H1 (cell line): Measurements from ENCODE around the gene NRL. TPM values are rescaled to one million over a fixed set of nuclear protein-coding genes. Genes with fewer than 3 reads are reported as not detected.

Source experiments
- CTCF ChIA-PET: fragments of 300-600 bp; sonication (Branson Sonifier 250); formaldehyde crosslinking; loops from one replicate; lab custom pipeline; 2021; ENCODE audit not compliant: partially characterized antibody; lab: Charles Lee
- POLR2A ChIA-PET: fragments of 300-600 bp; sonication (Branson Sonifier 250); formaldehyde crosslinking; loops from one replicate; lab custom pipeline; 2021; ENCODE audit warnings: inconsistent platforms; ENCODE audit not compliant: partially characterized antibody; lab: Charles Lee
- DNase-seq, 2 experiments: peaks; one replicate each; pipeline versions ENCODE4 v3.0.0 to v3.0.0-alpha.2; 2010 to 2022; ENCODE audit warnings: low spot score in 2 of 2, low read depth in 1 of 2, mixed read lengths in 1 of 2
- FAIRE-seq: peaks from 2 replicates; lab custom pipeline; 2011; peaks lifted over from hg19 to GRCh38; lab: Jason Lieb, UNC
- H2AFZ ChIP-seq: 2 replicates; pipeline ENCODE4 v1.8.1; 2012; ENCODE audit warnings: low read length, inconsistent platforms
- H2AK5ac ChIP-seq: 2 replicates; pipeline ENCODE4 v1.6.1; 2013; ENCODE audit warnings: low read depth, low read length
- H2BK120ac ChIP-seq: replicated peaks from 2 replicates; pipeline ENCODE3; 2013; ENCODE audit warnings: low read depth, low read length, inconsistent platforms
- H2BK12ac ChIP-seq: 2 replicates; pipeline ENCODE4 v1.6.1; 2013; ENCODE audit warnings: low read depth, low read length
- H2BK15ac ChIP-seq: 2 replicates; pipeline ENCODE4 v1.6.1; 2013; ENCODE audit warnings: low read length
- H2BK20ac ChIP-seq: 2 replicates; pipeline ENCODE4 v1.6.1; 2013; ENCODE audit warnings: low read length
- H2BK5ac ChIP-seq: 2 replicates; pipeline ENCODE4 v1.6.1; 2013; ENCODE audit warnings: low read depth, low read length
- H3K14ac ChIP-seq: 2 replicates; pipeline ENCODE4 v1.6.1; 2013; ENCODE audit warnings: inconsistent platforms; ENCODE audit not compliant: insufficient read length
- H3K18ac ChIP-seq: 2 replicates; pipeline ENCODE4 v1.6.1; 2013; ENCODE audit warnings: low read length; ENCODE audit errors: extremely low read depth
- H3K23ac ChIP-seq: 2 replicates; pipeline ENCODE4 v1.6.1; 2013; ENCODE audit warnings: inconsistent platforms; ENCODE audit not compliant: insufficient read length
- H3K23me2 ChIP-seq: 2 replicates; pipeline ENCODE4 v1.6.1; 2013; ENCODE audit warnings: low read depth, low read length
- H3K27ac ChIP-seq: 2 replicates; pipeline ENCODE4 v1.6.1; 2011; ENCODE audit warnings: low read depth, low read length, inconsistent platforms
- H3K27me3 ChIP-seq, 4 experiments: replicated peaks in 1 of 4; 1 replicate in 1 of 4; 2 replicates in 3 of 4; pipeline versions ENCODE4 v1.6.1 to v1.8.1; 2011 to 2013; ENCODE audit warnings: low read length in 3 of 4, mild to moderate bottlenecking in 3 of 4, inconsistent platforms in 2 of 4, mixed read lengths in 2 of 4, moderate library complexity in 1 of 4; ENCODE audit not compliant: control insufficient read depth in 3 of 4, insufficient read depth in 3 of 4; ENCODE audit errors: extremely low read depth in 1 of 4
- H3K36me3 ChIP-seq, 4 experiments: 2 replicates each; pipeline versions ENCODE4 v1.6.1 to v1.8.1; 2011 to 2013; ENCODE audit warnings: mild to moderate bottlenecking in 4 of 4, low read length in 3 of 4, moderate library complexity in 2 of 4, control low read depth in 1 of 4, inconsistent platforms in 1 of 4; ENCODE audit not compliant: insufficient read depth in 4 of 4, control insufficient read depth in 2 of 4
- H3K4ac ChIP-seq: replicated peaks from 2 replicates; pipeline ENCODE3; 2013; ENCODE audit warnings: low read length, low read depth, mixed read lengths, inconsistent platforms; ENCODE audit not compliant: insufficient read length
- H3K4me1 ChIP-seq, 4 experiments: replicated peaks in 1 of 4; 1 replicate in 1 of 4; 2 replicates in 3 of 4; pipeline versions ENCODE4 v1.6.1 to v1.8.1; 2011 to 2013; ENCODE audit warnings: low read length in 3 of 4, inconsistent platforms in 2 of 4, mixed read lengths in 1 of 4; ENCODE audit not compliant: insufficient read depth in 4 of 4, control insufficient read depth in 3 of 4
- H3K4me2 ChIP-seq, 2 experiments: 2 replicates each; pipeline versions ENCODE4 v1.6.1 to v1.8.1; 2011 to 2013; ENCODE audit warnings: low read depth in 2 of 2, low read length in 2 of 2, control low read depth in 1 of 2, inconsistent platforms in 1 of 2, mild to moderate bottlenecking in 1 of 2; ENCODE audit not compliant: insufficient read depth in 1 of 2
- H3K4me3 ChIP-seq, 4 experiments: fragments of 200-600, 300-600 bp in 1 of 4; sonication (generic), shearing (Covaris generic), sonication (Bioruptor Twin) in 1 of 4; 2 replicates each; pipeline versions ENCODE4 v1.5.1 to v1.8.1; 2011 to 2016; ENCODE audit warnings: low read length in 4 of 4, low read depth in 3 of 4, control low read depth in 2 of 4, inconsistent platforms in 2 of 4, mild to moderate bottlenecking in 2 of 4, mixed read lengths in 1 of 4, moderate library complexity in 1 of 4; ENCODE audit not compliant: insufficient read depth in 2 of 4; ENCODE audit errors: extremely low read depth in 1 of 4
- H3K56ac ChIP-seq: replicated peaks from 2 replicates; pipeline ENCODE3; 2013; ENCODE audit warnings: low read depth, mild to moderate bottlenecking, mixed read lengths, low read length, inconsistent platforms; ENCODE audit not compliant: insufficient read length
- H3K79me1 ChIP-seq: 2 replicates; pipeline ENCODE4 v1.6.1; 2013; ENCODE audit warnings: low read depth, low read length, control low read depth
- H3K79me2 ChIP-seq, 2 experiments: 2 replicates each; pipeline versions ENCODE4 v1.6.1 to v1.8.1; 2012 to 2013; ENCODE audit warnings: low read length in 2 of 2, mild to moderate bottlenecking in 2 of 2, inconsistent platforms in 1 of 2; ENCODE audit not compliant: insufficient read depth in 2 of 2, control insufficient read depth in 1 of 2
- H3K9ac ChIP-seq, 4 experiments: replicated peaks in 1 of 4; 1 replicate in 1 of 4; 2 replicates in 3 of 4; pipeline versions ENCODE4 v1.6.1 to v1.8.1; 2011 to 2013; ENCODE audit warnings: low read depth in 3 of 4, low read length in 3 of 4, control low read depth in 2 of 4, mild to moderate bottlenecking in 2 of 4, moderate library complexity in 2 of 4, inconsistent platforms in 1 of 4; ENCODE audit errors: extremely low read depth in 1 of 4
- H3K9me3 ChIP-seq, 2 experiments: 2 replicates each; pipeline versions ENCODE4 v1.6.1 to v1.8.1; 2012 to 2013; ENCODE audit warnings: mild to moderate bottlenecking in 2 of 2, moderate library complexity in 2 of 2, control low read depth in 1 of 2, inconsistent platforms in 1 of 2, low read depth in 1 of 2, low read length in 1 of 2, mixed read lengths in 1 of 2; ENCODE audit not compliant: insufficient read depth in 2 of 2
- H4K20me1 ChIP-seq, 2 experiments: replicated peaks in 1 of 2; 2 replicates each; pipeline versions ENCODE3 to v1.8.1; 2011 to 2013; ENCODE audit warnings: inconsistent platforms in 2 of 2, low read length in 2 of 2, mild to moderate bottlenecking in 1 of 2; ENCODE audit not compliant: insufficient read depth in 2 of 2, control insufficient read depth in 1 of 2
- H4K5ac ChIP-seq: 2 replicates; pipeline ENCODE4 v1.6.1; 2013; ENCODE audit warnings: low read length, low read depth, mixed read lengths, inconsistent platforms; ENCODE audit not compliant: insufficient read length
- H4K8ac ChIP-seq: 2 replicates; pipeline ENCODE4 v1.8.0; 2013; ENCODE audit warnings: mild to moderate bottlenecking, moderate library complexity, low read length, inconsistent platforms; ENCODE audit not compliant: insufficient read depth; ENCODE audit errors: extremely low read depth
- H4K91ac ChIP-seq: replicated peaks from 2 replicates; pipeline ENCODE3; 2013; ENCODE audit warnings: low read length, mixed read lengths, inconsistent platforms; ENCODE audit not compliant: insufficient read length
- BCL11A ChIP-seq, 2 experiments: IDR thresholded peaks; one replicate each; pipeline ENCODE4 v1.6.1; 2011; ENCODE audit warnings: low read depth in 2 of 2, low read length in 2 of 2, mild to moderate bottlenecking in 2 of 2
- BRCA1 ChIP-seq: IDR thresholded peaks from 2 replicates; pipeline ENCODE4 v1.6.1; 2012; ENCODE audit warnings: low read depth, low read length, improper control_type of control experiment
- CHD2 ChIP-seq: IDR thresholded peaks from 2 replicates; pipeline ENCODE4 v1.6.1; 2012; ENCODE audit warnings: low read length, improper control_type of control experiment
- CTBP2 ChIP-seq: IDR thresholded peaks from 2 replicates; pipeline ENCODE4 v1.7.0; 2011; ENCODE audit warnings: borderline replicate concordance, mild to moderate bottlenecking, moderate library complexity, mixed read lengths, low read length; ENCODE audit not compliant: insufficient read depth, insufficient read length
- GTF2F1 ChIP-seq: IDR thresholded peaks from 2 replicates; pipeline ENCODE4 v1.6.1; 2012; ENCODE audit warnings: low read depth, low read length, improper control_type of control experiment, borderline replicate concordance
- HDAC6 ChIP-seq: IDR thresholded peaks from one replicate; pipeline ENCODE4 v1.7.1; 2012; ENCODE audit warnings: low read depth, mild to moderate bottlenecking, inconsistent platforms, low read length, moderate library complexity
- JUN ChIP-seq: IDR thresholded peaks from 2 replicates; pipeline ENCODE4 v1.6.1; 2011; ENCODE audit warnings: low read depth, mild to moderate bottlenecking, improper control_type of control experiment, low read length
- NANOG ChIP-seq: IDR thresholded peaks from 2 replicates; pipeline ENCODE4 v1.6.1; 2011; ENCODE audit warnings: low read length, low read depth, mild to moderate bottlenecking, inconsistent platforms; ENCODE audit not compliant: insufficient read depth, poor library complexity, severe bottlenecking
- SIN3A ChIP-seq, 2 experiments: IDR thresholded peaks in 1 of 2; conservative IDR thresholded peaks in 1 of 2; 2 replicates each; pipeline ENCODE4 v1.6.1; 2011 to 2012; ENCODE audit warnings: low read length in 2 of 2, improper control_type of control experiment in 1 of 2, low read depth in 1 of 2, mild to moderate bottlenecking in 1 of 2
- SIX5 ChIP-seq: IDR thresholded peaks from 2 replicates; pipeline ENCODE4 v1.6.1; 2011; ENCODE audit warnings: mild to moderate bottlenecking, low read depth, low read length
- SUZ12 ChIP-seq: fragments of 200-600 bp; sonication (generic); IDR thresholded peaks from 2 replicates; pipeline ENCODE4 v1.6.1; 2012; ENCODE audit warnings: mild to moderate bottlenecking, inconsistent platforms, low read length, moderate library complexity, mixed read lengths
- TBP ChIP-seq: IDR thresholded peaks from 2 replicates; pipeline ENCODE4 v1.6.1; 2011; ENCODE audit warnings: low read depth, low read length, improper control_type of control experiment
- WGBS, 2 experiments: shearing (Covaris generic) in 1 of 2; methylation state at CpG; one replicate each; pipeline versions ENCODE4 v1.1.6 to v1.1.7; 2013 to 2015; ENCODE audit warnings: low lambda C conversion rate in 2 of 2, mixed read lengths in 2 of 2, inconsistent platforms in 1 of 2, low coverage in 1 of 2, missing lambda C conversion rate in 1 of 2; ENCODE audit not compliant: insufficient replicate concordance in 2 of 2, insufficient coverage in 1 of 2, insufficient read length in 1 of 2; ENCODE audit errors: extremely low coverage in 1 of 2, missing lambda C conversion rate in 1 of 2; 5-methylcytosine and 5-hydroxymethylcytosine counted together
- polyA plus RNA-seq, 7 experiments: library from polyadenylated mRNA; depleted of rRNA in 3 of 7; stranded (reverse) in 5 of 7; unstranded in 2 of 7; fragments of >200 nt in 5 of 7; fragments of 200-250 nt in 2 of 7; gene quantifications; 1 replicate in 5 of 7; 2 replicates in 1 of 7; 4 replicates in 1 of 7; pipeline versions ENCODE4 v1.2.1 to v1.2.3, GENCODE V29; 2011 to 2013; ENCODE audit warnings: missing spikeins in 2 of 7, mixed read lengths in 2 of 7
- total RNA-seq: library from RNA; stranded (reverse); fragmentation: NEBNext Ultra II Directional; extraction: Animal tissue kit (Norgen Biotek cat#: 25700); gene quantifications from 2 replicates; pipeline ENCODE4 v1.2.1, GENCODE V29; 2021
- TF ChIP-seq, protein P1 (sequence below): IDR thresholded peaks from 2 replicates; pipeline ENCODE4 v1.6.1; 2011; ENCODE audit warnings: low read length, improper control_type of control experiment

The NRL gene
- total and polyA plus RNA-seq, 2 of the 8 experiments (the other 6 are each of a cell fraction or from before 2014, with no cell fraction given): 1.1 to 2.2 TPM

- no peak within 1 kb of the TSS for H3K4ac ChIP-seq
- H4K5ac ChIP-seq: no peak within 1 kb of the TSS
- H2AK5ac ChIP-seq: no peak within 1 kb of the TSS
- no peaks in the 10 kb centered on the region for H3K79me2 ChIP-seq
- no peak within 1 kb of the TSS for H2BK120ac ChIP-seq
- H3K9me3 ChIP-seq: no peaks in the 10 kb centered on the region
- 0 out of 2 replicates have a peak within 1 kb of the TSS, but pooled peaks have one; percentile 5 for H2BK15ac ChIP-seq
- POLR2A ChIA-PET: interaction anchor here (0.6 to 11.1 kb wide), 4 partner anchors 8 to 36 kb away, joined by 3 to 96 read pairs (median 4); partner anchors contain the start of genes DCAF11, EMC9, NRL and PCK2
- no peak within 1 kb of the TSS for H3K27ac ChIP-seq
- no peak within 1 kb of the TSS for H3K23ac ChIP-seq
- no peak within 1 kb of the TSS for H3K4me3 ChIP-seq
- H2BK20ac ChIP-seq: no peak within 1 kb of the TSS
- no peak within 1 kb of the TSS for H4K8ac ChIP-seq
- H2BK12ac ChIP-seq: no peak within 1 kb of the TSS
- H3K4me1 ChIP-seq: no peaks in the 10 kb centered on the region
- WGBS, 2 experiments: 94% methylated on average over 5 of the region's 5 CpGs; no CpG with 5 or more reads in 1 of the 2 experiments
- H3K14ac ChIP-seq: no peak within 1 kb of the TSS
- H3K56ac ChIP-seq: no peak within 1 kb of the TSS
- no peaks in the 10 kb centered on the region for H4K20me1 ChIP-seq
- no peak within 1 kb of the TSS for H2AFZ ChIP-seq
- CTCF ChIA-PET: interaction anchor here (0.9 kb wide), 2 partner anchors 22 to 141 kb away, joined by 3 read pairs; partner anchors contain the start of gene RABGGTA
- H3K18ac ChIP-seq: no peak within 1 kb of the TSS
- H3K23me2 ChIP-seq: peaks cover under 1% of the 10 kb centered on the region; the same call in 1 of the 2 replicates
- no peak within 1 kb of the TSS for H4K91ac ChIP-seq
- no peaks in the 10 kb centered on the region for H3K27me3 ChIP-seq
- no peak within 1 kb of the TSS for H3K9ac ChIP-seq
- no peak within 1 kb of the TSS for H3K4me2 ChIP-seq
- H3K79me1 ChIP-seq: no peaks in the 10 kb centered on the region
- no peak within 1 kb of the TSS for H2BK5ac ChIP-seq
- DNase-seq: no peak
- no peaks in the 10 kb centered on the region for H3K36me3 ChIP-seq
- FAIRE-seq: no peak
- TF ChIP-seq CHD2: no peak
- no peak for TF ChIP-seq SUZ12
- TF ChIP-seq SIX5: no peak
- no peak for TF ChIP-seq CTBP2
- TF ChIP-seq GTF2F1: no peak
- no peak for TF ChIP-seq HDAC6
- no peak for TF ChIP-seq SIN3A (conservative IDR thresholded peaks at IDR 0.05 in 1 of 2, IDR thresholded peaks at IDR 0.05 in 1 of 2; ENCODE audit: low read depth in 1 of 2, low read length in 2 of 2)
- TF ChIP-seq NANOG: no peak
- TF ChIP-seq, protein P1, sequence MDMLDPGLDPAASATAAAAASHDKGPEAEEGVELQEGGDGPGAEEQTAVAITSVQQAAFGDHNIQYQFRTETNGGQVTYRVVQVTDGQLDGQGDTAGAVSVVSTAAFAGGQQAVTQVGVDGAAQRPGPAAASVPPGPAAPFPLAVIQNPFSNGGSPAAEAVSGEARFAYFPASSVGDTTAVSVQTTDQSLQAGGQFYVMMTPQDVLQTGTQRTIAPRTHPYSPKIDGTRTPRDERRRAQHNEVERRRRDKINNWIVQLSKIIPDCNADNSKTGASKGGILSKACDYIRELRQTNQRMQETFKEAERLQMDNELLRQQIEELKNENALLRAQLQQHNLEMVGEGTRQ: no peak
- no peak for TF ChIP-seq BRCA1
- TF ChIP-seq JUN: no peak
- TF ChIP-seq TBP: no peak
- no peak for TF ChIP-seq BCL11A (IDR thresholded peaks at IDR 0.05; ENCODE audit: low read depth in 2 of 2, low read length in 2 of 2)
These were observed 15.6 kb upstream of the NRL start, which contains the start of gene FITM1 for GRCh38 chr14:24130380-24130716. FITM1 (plus strand) TSS chr14:24130659; CDS start chr14:24131564, 905 bp downstream.
